Choroid plexus epithelial cell (primary cell): ENCODE results near the gene KMT5B.

Source experiments
- DNase-seq: peaks from one replicate; pipeline ENCODE4 v3.0.0-alpha.2; 2010; ENCODE audit warnings: low read depth
- H3K4me3 ChIP-seq: 2 replicates; pipeline ENCODE4 v1.5.1; 2011; ENCODE audit warnings: low read depth, mild to moderate bottlenecking, control low read depth, low read length, moderate library complexity
- CTCF ChIP-seq: conservative IDR thresholded peaks from 2 replicates; pipeline ENCODE4 v1.5.1; 2011; ENCODE audit warnings: low read depth, mild to moderate bottlenecking, control low read depth, inconsistent platforms, low read length, moderate library complexity

KMT5B gene

DNA sequence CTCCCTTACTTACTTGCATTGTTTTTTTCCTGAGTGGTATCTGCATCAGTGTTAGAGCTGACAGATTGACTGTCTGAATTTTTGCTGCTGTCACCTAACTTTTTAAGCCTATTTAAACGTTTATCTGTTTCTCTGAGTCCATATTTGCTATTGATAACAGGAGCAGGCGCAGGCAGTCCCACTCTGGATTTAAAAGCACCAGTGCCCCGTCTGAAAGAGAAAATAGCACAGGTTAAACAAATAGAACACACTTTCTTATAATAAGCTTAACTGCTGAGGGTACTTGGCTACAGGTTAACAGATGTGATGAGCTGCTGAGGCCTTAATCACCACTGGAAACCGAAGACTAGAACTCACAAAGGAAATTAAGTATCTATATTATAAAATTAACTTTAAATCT lies 46.1 kb downstream of the KMT5B start:
- no peak for DNase-seq
- H3K4me3 ChIP-seq = no peak overlapping the region
- no peak for TF ChIP-seq CTCF

DNA sequence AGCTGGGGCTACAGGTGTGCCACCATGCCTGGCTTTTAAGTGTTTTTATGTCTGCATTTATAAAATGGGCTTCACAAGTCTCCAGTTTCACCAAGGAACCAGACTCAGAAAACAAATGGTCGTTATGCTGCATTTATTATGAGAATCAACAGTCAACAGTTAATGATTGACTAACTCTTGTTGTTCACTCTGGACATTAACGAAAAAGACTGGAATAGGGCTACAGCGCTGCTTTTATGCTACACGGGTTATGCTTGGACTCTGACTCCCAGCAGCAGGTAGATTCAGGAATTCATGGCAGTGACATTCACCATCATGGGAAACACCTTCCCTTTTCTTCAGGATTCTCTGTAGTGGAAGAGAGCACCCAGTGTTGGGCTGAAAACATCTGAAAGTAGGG lies 47.5 kb downstream of the KMT5B start:
- no peak overlapping the region for H3K4me3 ChIP-seq
- no peak for DNase-seq
- no peak for TF ChIP-seq CTCF

GRCh38 chr11:68164437-68164836 lies 48.7 kb downstream of the KMT5B start:
- TF ChIP-seq CTCF = no peak
- no peak overlapping the region for H3K4me3 ChIP-seq
- DNase-seq = peak; percentile 29

- no peak for DNase-seq
- no peak for TF ChIP-seq CTCF
- H3K4me3 ChIP-seq = no peak overlapping the region
Observed at GRCh38 chr11:68163691-68164090, 49.4 kb downstream of the KMT5B start.

DNA sequence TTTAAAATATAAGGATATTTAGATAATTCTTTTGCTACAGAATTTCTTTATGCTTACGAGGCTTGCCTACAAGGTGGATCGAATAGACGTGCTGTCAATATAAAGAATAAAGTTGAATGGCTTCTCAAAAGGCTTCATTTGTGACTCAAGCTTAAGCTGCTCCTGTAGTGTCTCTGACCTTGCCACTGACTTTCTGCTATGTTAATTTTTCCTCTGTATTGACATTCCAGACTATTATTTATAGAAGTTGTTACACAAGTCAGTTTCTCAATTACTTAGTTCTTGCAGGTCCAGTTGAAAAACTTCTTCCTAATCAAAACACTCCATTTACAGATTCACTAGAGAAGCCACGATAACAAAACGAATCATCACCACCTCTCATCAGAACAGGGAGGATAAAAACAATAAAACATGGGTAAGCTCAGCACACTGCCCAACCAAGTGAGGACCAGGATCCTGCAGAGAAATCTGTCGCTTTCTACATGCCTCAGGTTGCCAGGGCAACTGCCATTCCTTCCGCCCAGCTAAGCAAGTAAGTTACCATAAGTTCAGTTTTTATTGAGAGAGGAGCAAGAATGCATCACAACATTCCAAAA lies 52.9 kb downstream of the KMT5B start:
- DNase-seq = peak; percentile 77
- TF ChIP-seq CTCF = no peak

DNA sequence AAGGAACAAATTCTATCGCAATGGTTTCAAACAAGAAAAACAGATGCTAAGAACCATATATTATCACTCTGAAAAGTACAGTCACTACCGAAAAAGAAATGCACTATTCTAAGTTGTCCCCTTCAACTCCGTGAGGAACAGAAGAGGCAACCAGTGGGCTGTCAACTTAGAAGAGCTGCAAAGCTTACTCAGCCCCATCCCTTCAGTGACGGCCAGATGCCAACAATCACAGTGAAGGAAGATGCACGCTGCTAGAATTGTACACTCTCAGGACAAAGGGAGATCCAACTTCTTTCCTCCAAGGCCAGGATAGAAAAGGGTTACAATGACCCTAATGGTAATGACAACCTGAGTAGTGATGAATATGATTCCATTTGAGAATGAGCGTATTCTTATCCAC lies 53.4 kb downstream of the KMT5B start:
- TF ChIP-seq CTCF = no peak
- H3K4me3 ChIP-seq = no peak overlapping the region
- DNase-seq = no peak

More for the DNA sequence above, 52.9 kb downstream of the KMT5B start:
- no peak overlapping the region for H3K4me3 ChIP-seq

- no peak overlapping the region for H3K4me3 ChIP-seq
- TF ChIP-seq CTCF = no peak
- DNase-seq = no peak
Observed at GRCh38 chr11:68159161-68159560, 53.9 kb downstream of the KMT5B start.
